ENCODE measurements around the gene PARM1.

PARM1 gene

DNA sequence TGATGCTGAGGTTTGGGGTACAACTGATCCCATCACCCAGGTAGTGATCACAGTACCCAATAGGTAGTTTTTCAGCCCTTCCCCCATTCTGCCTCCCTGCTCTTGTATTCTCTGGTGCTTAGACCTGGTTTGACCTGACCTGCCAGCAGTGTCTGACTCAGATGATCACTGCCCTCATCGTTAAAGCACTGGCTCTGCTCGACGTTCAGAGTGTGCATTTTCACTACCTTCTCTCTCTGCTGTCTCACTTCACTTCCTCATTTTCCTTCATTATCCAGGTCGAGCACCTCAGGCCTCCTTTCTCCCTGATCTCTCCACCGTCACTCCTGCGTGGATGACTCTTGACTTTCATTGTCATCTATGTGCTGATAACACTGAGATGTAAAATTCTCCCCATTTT lies 83.6 kb downstream of the PARM1 start:
- Histone ChIP-seq H3K36me3 (ENCODE audit: insufficient read depth) (no peaks in the 10 kb centered on the region), H3K4me1 (ENCODE audit: low read depth, poor library complexity, severe bottlenecking) (peaks cover 10% of the 10 kb centered on the region), H2AFZ (ENCODE audit: low read depth) (no peak overlapping the region), H3K27me3 (ENCODE audit: insufficient read depth, low read depth) (no peaks in the 10 kb centered on the region), H4K20me1 (ENCODE audit: insufficient read depth) (no peaks in the 10 kb centered on the region), H3K4me2 (no peak overlapping the region), H3K27ac (no peak overlapping the region), H3K4me3 (IDR thresholded peaks at IDR 0.05; ENCODE audit: insufficient read depth, low read depth, low read length) (no peak overlapping the region), H3K9ac (no peak overlapping the region), H3K79me2 (ENCODE audit: insufficient read depth, low read depth) (no peaks in the 10 kb centered on the region)
- TF ChIP-seq, protein P1, sequence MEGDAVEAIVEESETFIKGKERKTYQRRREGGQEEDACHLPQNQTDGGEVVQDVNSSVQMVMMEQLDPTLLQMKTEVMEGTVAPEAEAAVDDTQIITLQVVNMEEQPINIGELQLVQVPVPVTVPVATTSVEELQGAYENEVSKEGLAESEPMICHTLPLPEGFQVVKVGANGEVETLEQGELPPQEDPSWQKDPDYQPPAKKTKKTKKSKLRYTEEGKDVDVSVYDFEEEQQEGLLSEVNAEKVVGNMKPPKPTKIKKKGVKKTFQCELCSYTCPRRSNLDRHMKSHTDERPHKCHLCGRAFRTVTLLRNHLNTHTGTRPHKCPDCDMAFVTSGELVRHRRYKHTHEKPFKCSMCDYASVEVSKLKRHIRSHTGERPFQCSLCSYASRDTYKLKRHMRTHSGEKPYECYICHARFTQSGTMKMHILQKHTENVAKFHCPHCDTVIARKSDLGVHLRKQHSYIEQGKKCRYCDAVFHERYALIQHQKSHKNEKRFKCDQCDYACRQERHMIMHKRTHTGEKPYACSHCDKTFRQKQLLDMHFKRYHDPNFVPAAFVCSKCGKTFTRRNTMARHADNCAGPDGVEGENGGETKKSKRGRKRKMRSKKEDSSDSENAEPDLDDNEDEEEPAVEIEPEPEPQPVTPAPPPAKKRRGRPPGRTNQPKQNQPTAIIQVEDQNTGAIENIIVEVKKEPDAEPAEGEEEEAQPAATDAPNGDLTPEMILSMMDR (conservative IDR thresholded peaks at IDR 0.05; ENCODE audit: low read depth, low read length), result no peak

DNA sequence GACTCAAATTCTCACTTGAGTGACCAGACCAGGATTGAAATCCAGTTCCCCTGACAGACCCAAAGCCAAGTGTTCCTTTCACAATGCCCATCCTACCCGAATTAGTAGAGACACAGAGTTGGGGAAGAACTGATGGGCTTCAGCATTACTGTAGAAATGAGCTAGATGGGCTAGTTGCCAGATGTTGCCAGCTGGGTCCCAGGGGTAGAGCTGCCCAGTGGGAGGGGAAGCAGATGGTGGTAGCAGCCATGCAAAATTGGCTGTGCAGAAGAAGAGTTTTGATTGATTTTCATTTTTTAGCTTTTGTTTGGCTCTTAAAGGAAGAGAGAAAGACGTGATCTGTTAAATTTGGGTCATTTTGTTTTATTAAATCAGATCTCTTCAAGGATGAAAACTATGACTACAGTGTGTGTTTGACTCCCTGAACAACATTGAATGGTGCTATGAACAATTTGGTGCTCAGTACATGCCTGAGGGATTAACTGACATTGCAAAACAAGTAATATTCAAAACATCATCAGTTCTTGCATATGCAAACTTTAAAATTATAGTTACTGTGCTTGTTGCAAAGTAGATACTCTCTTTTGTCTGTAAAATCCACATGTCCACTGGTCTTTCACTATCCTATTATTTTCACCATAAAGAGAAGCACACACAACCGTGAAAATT lies 86.0 kb downstream of the PARM1 start:
- Histone ChIP-seq H3K9ac (no peak overlapping the region), H3K4me3 (IDR thresholded peaks at IDR 0.05; ENCODE audit: insufficient read depth, low read depth, low read length) (no peak overlapping the region), H3K36me3 (ENCODE audit: insufficient read depth) (no peaks in the 10 kb centered on the region), H3K4me1 (ENCODE audit: low read depth, poor library complexity, severe bottlenecking) (peaks cover 10% of the 10 kb centered on the region), H3K4me2 (no peak overlapping the region), H3K27me3 (ENCODE audit: insufficient read depth, low read depth) (no peaks in the 10 kb centered on the region), H4K20me1 (ENCODE audit: insufficient read depth) (no peaks in the 10 kb centered on the region), H3K27ac (no peak overlapping the region), H2AFZ (ENCODE audit: low read depth) (no peak overlapping the region), H3K79me2 (ENCODE audit: insufficient read depth, low read depth) (no peaks in the 10 kb centered on the region)
- TF ChIP-seq, protein P1 (conservative IDR thresholded peaks at IDR 0.05; ENCODE audit: low read depth, low read length), result no peak

DNA sequence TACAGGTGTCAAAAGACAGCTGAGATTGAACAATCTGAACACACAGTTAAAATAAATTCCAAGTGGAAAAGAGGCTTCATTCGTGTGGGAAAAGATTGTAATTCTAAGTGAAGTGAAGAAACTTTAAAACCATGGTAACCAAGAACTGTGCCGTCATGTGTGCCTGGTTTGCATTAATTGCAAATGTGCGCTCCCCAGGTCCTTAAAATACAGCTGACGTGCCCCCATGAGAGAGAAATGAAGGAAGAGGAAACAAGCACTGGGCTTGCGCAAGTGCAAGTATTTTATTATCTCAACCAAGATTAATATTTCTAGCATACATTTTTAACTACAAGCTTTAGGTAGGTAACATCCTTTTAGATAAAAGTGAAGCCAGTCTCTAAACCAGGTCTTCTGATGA lies 92.5 kb downstream of the PARM1 start:
- H3K4me2 ChIP-seq, result no peak overlapping the region
- no peak overlapping the region for H3K9ac ChIP-seq
- TF ChIP-seq, protein P1 (conservative IDR thresholded peaks at IDR 0.05; ENCODE audit: low read depth, low read length), result no peak
- H3K36me3 ChIP-seq (ENCODE audit: insufficient read depth), result no peaks in the 10 kb centered on the region
- no peak overlapping the region for H3K27ac ChIP-seq
- no peak overlapping the region for H2AFZ ChIP-seq (ENCODE audit: low read depth)
- H3K4me3 ChIP-seq (IDR thresholded peaks at IDR 0.05; ENCODE audit: insufficient read depth, low read depth, low read length), result no peak overlapping the region
- no peaks in the 10 kb centered on the region for H4K20me1 ChIP-seq (ENCODE audit: insufficient read depth)
- H3K27me3 ChIP-seq (ENCODE audit: insufficient read depth, low read depth), result no peaks in the 10 kb centered on the region
- no peaks in the 10 kb centered on the region for H3K4me1 ChIP-seq (ENCODE audit: low read depth, poor library complexity, severe bottlenecking)
- no peaks in the 10 kb centered on the region for H3K79me2 ChIP-seq (ENCODE audit: insufficient read depth, low read depth)

DNA sequence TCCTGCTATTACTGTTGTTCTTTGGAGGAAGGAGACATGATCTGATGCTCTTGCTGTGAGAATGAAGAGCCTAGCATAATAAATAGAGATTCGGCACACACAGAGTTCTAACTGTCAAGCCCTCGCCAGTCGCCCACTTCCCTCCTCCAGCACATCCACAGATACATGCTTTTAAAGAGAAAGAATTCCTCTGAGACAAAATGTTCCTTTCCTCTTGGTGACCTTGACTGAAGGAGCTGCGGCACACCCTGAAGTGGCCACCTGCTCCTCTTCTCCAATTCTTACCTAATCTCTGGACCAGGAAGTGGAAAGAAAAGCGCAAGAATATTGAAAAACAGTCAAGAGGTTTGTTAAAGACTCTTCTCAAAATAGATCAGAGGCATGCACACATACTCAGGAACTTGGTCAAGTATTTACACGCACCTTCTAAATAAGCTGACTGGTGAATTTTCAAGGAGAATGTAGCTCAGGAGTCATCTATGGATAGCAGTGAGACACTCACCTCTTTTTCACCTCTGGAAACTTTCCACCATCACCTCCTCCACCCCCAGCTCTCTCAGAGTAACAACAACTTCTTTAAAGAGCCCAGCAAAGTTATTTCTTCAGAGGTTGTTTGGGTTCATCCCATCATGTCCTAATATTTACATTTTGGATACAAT lies 95.4 kb downstream of the PARM1 start:
- Histone ChIP-seq H3K27ac (no peak overlapping the region), H3K4me1 (ENCODE audit: low read depth, poor library complexity, severe bottlenecking) (no peaks in the 10 kb centered on the region), H3K4me3 (IDR thresholded peaks at IDR 0.05; ENCODE audit: insufficient read depth, low read depth, low read length) (no peak overlapping the region), H3K79me2 (ENCODE audit: insufficient read depth, low read depth) (no peaks in the 10 kb centered on the region), H3K36me3 (ENCODE audit: insufficient read depth) (no peaks in the 10 kb centered on the region), H3K4me2 (no peak overlapping the region), H3K9ac (no peak overlapping the region), H4K20me1 (ENCODE audit: insufficient read depth) (no peaks in the 10 kb centered on the region), H3K27me3 (ENCODE audit: insufficient read depth, low read depth) (no peaks in the 10 kb centered on the region), H2AFZ (ENCODE audit: low read depth) (no peak overlapping the region)
- TF ChIP-seq, protein P1 (conservative IDR thresholded peaks at IDR 0.05; ENCODE audit: low read depth, low read length), result no peak

Measured in KMS-11 (cell line).